ENCODE measurements around the gene CGB7.
"Not testable (repeated sequence)": the region's sequence is repeated elsewhere in the genome, so short reads cannot be mapped to it uniquely, and the experiment has no call there.

CGB7 gene

GRCh38 chr19:49042177-49042576 lies 15.4 kb downstream of the CGB7 start:
- no peak for DNase-seq

GRCh38 chr19:49039736-49040135 lies 17.8 kb downstream of the CGB7 start:
- not testable (repeated sequence) for DNase-seq

GRCh38 chr19:49038557-49039276 lies 18.8 kb downstream of the CGB7 start:
- not testable (repeated sequence) for DNase-seq

GRCh38 chr19:49038111-49038510 lies 19.4 kb downstream of the CGB7 start:
- DNase-seq: not testable (repeated sequence)

- DNase-seq: not testable (repeated sequence)
Measured at GRCh38 chr19:49036815-49037214, 20.7 kb downstream of the CGB7 start, which contains the start of gene CGB1. Gene CGB1, minus strand, starts transcription at chr19:49036895. Its CDS starts 184 bp downstream, at chr19:49036711.

GRCh38 chr19:49031642-49032301 lies 25.8 kb downstream of the CGB7 start, which contains the start of gene CGB2:
Gene CGB2, plus strand, starts transcription at chr19:49031890. Its CDS starts 206 bp downstream, at chr19:49032096.
- not testable (repeated sequence) for DNase-seq

GRCh38 chr19:49030323-49030722 lies 27.2 kb downstream of the CGB7 start:
- not testable (repeated sequence) for DNase-seq

GRCh38 chr19:49029749-49030148 lies 27.8 kb downstream of the CGB7 start:
- DNase-seq: not testable (repeated sequence)

GRCh38 chr19:49028686-49029085 lies 28.9 kb downstream of the CGB7 start:
- DNase-seq: not testable (repeated sequence)

GRCh38 chr19:49025599-49025998 lies 31.9 kb downstream of the CGB7 start:
- not testable (repeated sequence) for DNase-seq

GRCh38 chr19:49025088-49025487 lies 32.5 kb downstream of the CGB7 start:
- DNase-seq: not testable (repeated sequence)

- not testable (repeated sequence) for DNase-seq
Measured at GRCh38 chr19:49024233-49024632, 33.3 kb downstream of the CGB7 start, which contains the start of gene CGB3. Gene CGB3, minus strand, starts transcription at chr19:49024333. Its CDS starts 362 bp downstream, at chr19:49023971.

GRCh38 chr19:49022116-49022515 lies 35.4 kb downstream of the CGB7 start:
- no peak for DNase-seq

- no peak for DNase-seq
Measured at GRCh38 chr19:49020931-49021895, 36.3 kb downstream of the CGB7 start.

- DNase-seq: no peak
Measured at GRCh38 chr19:49020342-49020741, 37.2 kb downstream of the CGB7 start.

GRCh38 chr19:49019242-49019932 lies 38.2 kb downstream of the CGB7 start:
- DNase-seq: peak in 4 of 14 donors; percentile 7 to 32 (median 16)

- not testable (repeated sequence) for DNase-seq
Measured at GRCh38 chr19:49018388-49019241, 38.9 kb downstream of the CGB7 start.

GRCh38 chr19:49017666-49018351 lies 39.7 kb downstream of the CGB7 start:
- DNase-seq: peak in 1 of 14 donors; percentile 31

GRCh38 chr19:49017041-49017665 lies 40.4 kb downstream of the CGB7 start, which contains the start of gene LHB:
Gene LHB, minus strand, starts transcription at chr19:49017091. Its CDS starts 10 bp downstream, at chr19:49017081.
- DNase-seq: no peak
